NT2/D1 (cell line): Measurements from ENCODE around the gene COPS2.

Experiments used
- YY1 ChIP-seq: IDR thresholded peaks from 2 replicates; pipeline ENCODE4 v1.6.1; 2011; ENCODE audit not compliant: insufficient read length, insufficient read depth
- ZNF274 ChIP-seq: IDR thresholded peaks from 2 replicates; pipeline ENCODE4 v1.6.1; 2011; ENCODE audit warnings: mild to moderate bottlenecking, low read depth, low read length

DNA sequence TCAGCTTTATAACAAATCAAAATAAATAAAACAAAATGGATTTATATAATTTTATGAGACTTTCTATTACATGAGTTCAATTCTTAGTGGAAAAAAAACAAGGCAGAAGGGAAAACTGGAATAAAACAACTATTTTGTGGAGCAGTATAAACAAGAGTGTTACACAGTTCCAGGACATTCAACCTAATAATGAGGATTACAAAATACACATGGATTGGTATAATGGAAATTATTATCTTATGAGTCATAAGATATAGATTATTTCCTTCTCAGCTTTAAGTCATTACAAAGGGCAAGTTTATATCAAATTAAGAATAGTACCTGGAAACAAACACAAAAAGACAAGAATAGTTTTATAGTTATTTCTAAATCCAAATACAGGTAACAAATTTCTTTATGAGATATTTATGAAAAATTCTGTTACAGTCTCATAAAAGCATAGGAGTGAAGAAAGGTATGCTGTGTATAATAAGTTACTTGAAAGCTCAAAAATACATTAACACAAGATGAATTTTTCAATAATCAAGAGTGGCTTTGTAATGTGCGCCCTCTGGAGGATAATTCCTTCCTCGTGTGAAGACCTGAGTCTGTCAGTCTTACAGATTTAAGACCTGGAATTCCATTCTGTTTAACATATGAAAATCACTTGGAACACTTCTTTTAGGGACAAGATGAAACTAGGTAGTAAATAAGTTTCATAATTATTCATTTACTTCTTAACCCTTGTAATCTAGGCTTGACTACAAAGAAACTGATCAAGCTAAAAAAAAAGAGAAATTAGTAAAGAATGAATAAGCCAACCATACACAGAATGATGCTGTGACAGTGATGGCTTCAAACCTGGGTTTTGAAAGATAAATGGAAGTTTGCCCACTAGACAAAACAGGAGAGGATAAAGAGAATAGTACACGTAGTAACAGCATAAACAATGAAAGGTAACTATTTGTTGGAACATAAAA is 9.5 kb downstream of the COPS2 start:
- TF ChIP-seq YY1 (no peak), ZNF274 (no peak)
